SIG-M5 treated with dmso at 0.1 percent for 504 hours (cell line): ENCODE measurements around the gene CCL27.
A peak's percentile ranks its signal among the peaks of the same experiment; 100 is the strongest.
"Not testable (repeated sequence)": the region's sequence is repeated elsewhere in the genome, so short reads cannot be mapped to it uniquely, and the experiment has no call there.

ENCODE experiments used
- DNase-seq: peaks from one replicate; lab custom pipeline; 2025; ENCODE audit not compliant: unreplicated experiment; lab: John Stamatoyannopoulos, UW

The CCL27 gene

DNA sequence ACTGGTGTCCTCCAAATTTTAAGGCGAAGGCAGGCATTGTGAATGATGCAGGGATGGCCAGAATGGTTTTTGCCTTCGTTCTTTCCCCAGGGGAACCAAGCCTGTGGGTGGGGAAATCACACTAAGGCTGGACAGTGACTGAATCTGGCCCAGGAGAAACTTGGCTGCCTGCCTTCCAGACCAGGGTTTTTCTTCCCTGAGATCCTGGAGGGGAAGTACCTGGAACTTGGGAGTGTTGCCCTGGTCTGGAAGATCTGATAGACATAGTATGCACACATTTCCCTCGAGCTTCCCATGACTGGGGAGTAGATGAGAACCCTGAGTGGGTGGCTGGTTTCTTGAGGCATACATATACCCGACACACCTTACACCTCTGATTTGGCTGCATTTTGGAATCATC lies 11.1 kb downstream of the CCL27 start:
- DNase-seq = no peak

DNA sequence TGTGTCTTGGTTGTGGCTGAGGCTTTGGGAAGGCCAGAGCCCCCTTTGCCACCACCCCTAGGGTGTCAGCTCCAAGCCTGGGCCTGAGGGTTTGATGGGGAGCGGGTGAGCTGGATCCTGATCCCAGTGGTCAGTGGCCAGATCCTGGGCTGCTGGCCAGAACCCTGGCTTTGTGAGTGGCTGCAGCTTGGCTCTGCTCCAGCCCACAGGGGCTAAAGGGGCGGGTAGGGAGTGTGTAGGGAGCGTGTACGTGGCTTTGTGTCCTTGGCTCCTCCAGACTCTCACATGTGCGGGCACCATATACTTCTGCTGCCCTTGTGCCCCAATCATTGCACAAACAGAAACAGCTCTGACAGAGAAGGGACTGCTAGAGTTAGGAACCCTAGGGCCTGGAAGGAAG lies 11.6 kb downstream of the CCL27 start:
- no peak for DNase-seq

DNA sequence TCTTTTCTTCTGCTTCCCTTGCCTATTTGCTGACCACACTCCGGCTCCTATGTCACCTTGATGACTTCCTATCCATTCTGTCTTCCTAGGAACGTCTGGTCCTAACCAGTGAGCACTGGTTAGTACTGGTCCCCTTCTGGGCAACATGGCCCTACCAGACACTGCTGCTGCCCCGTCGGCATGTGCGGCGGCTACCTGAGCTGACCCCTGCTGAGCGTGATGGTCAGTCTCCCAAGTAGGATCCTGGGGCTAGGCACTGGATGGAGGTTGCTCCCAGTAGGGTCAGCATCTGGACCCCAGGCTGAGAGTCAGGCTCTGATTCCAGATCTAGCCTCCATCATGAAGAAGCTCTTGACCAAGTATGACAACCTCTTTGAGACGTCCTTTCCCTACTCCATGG lies 13.8 kb downstream of the CCL27 start:
- DNase-seq = no peak

DNA sequence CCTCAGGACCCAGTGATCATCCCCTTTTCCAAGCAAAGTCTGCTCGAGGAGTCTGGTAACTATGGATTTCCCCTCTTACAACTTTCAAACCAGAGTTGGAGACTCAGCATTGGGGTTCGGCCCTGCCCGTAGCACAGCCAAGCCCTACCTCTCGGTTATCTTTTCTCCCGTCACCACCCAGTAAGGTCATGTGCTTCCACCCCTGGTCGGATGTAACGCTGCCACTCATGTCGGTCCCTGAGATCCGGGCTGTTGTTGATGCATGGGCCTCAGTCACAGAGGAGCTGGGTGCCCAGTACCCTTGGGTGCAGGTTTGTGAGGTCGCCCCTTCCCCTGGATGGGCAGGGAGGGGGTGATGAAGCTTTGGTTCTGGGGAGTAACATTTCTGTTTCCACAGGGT lies 14.8 kb downstream of the CCL27 start:
- DNase-seq = no peak

DNA sequence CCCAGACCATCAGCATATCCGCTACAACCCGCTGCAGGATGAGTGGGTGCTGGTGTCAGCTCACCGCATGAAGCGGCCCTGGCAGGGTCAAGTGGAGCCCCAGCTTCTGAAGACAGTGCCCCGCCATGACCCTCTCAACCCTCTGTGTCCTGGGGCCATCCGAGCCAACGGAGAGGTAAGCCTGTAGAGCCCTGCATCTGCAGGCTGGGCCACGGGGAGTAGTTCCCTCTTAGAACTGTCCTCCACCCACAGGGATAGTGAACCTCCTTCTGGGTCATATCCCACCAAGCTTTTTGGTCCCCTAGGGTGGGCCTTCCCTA lies 15.4 kb downstream of the CCL27 start:
- DNase-seq = no peak

DNA sequence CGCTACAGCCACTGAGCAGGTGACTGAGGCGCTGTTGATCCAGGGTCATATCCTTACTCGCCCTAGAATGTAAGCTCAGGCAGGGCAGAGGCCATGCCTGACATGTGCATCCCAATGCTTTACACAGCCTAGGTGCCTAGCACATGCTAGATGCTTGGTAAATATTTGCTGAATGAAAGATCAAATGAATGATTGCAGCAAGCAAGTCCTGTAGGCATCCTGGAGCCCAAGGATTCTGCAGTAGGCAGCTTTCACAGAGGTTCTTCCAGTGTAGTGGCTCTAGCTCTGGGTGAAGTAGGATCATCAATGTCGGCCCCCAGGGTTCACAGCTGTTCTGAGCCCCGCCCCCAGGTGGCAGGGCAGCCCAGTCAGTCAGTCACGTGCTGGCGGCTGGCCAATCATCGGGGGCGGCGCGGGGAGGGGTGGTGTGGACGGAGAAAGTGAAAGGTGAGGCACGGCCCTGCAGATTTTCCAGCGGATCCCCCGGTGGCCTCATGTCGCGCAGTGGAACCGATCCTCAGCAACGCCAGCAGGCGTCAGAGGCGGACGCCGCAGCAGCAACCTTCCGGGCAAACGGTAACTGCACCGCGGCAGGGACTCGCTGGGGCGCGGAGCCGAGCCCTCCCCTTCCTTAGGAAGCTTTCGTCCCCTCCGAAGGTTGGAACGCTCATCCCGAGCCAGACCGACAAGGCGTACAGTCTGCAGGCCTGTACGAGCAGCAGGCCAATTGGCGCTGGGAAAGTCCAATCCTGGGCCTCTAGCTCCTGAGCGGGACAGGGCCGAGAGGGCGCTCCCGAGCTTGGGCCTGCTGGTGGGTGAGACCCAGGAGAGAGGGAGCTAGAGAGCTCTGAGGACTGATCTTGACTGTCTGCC lies 16.0 kb downstream of the CCL27 start, which contains the start of gene GALT:
Gene GALT, plus strand, starts transcription at position 465 of the 873 bp plus-strand sequence. Its CDS starts 30 bp downstream, at position 495.
- DNase-seq = peak; percentile 83

DNA sequence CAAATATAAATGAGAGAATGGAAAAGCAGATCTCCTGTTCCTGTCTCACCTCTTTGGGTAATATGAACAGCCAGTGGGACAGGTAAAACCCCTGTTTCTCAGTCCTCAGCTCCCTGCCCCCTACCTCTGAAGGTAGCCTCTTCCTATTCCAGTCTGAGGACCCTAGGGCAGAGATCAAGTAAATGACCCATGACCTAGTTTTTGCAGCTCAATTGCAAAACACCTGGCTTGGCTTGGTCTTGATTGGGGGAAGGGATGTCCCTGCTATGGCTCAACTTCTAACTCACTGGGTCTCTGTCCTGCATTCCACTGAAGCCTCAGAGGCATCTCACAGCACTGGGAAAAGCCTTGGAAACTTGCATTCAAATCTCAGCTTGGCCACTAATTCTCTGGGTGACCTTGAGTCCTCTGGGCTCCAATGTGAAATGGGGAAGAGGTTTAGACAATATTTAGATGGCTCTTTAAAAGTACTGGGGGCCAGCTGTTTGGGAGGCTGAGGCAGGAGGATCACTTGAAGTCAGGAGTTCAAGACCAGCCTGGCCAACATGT lies 17.6 kb downstream of the CCL27 start:
- no peak for DNase-seq

DNA sequence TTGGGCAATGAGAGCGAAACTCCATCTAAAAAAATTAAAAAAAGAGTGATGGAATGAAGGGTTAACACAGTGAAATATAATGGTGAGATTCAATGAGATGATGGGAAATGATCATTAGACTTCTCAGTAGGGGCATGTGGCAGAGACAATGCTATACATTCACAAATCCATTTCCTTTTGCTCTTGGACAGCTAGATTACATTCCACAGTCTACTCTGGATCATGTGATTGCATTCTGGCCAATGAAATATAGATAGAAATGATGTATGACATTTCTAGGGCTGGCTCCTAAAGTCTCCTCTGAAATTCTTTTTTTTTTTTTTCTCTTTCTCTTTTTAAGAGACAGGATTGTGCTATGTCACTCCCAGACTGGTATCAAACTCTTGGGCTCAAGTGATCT lies 19.8 kb downstream of the CCL27 start:
- no peak for DNase-seq

DNA sequence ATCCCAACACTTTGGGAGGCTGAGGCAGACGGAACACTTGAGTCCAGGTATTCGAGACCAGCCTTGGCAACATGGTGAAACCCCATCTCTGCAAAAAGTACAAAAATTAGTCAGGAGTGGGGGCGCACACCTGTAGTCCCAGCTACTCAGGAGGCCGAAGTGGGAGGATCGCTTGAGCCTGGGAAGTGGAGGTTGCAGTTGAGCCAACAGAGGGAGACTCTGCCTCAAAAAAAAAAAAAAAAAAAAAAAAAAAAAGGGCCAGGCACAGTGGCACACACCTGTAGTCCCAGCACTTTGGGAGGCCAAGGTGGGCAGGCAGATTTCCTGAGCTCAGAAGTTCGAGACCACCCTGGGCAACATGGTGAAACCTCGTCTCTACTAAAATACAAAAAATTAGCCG lies 23.1 kb downstream of the CCL27 start:
- not testable (repeated sequence) for DNase-seq

DNA sequence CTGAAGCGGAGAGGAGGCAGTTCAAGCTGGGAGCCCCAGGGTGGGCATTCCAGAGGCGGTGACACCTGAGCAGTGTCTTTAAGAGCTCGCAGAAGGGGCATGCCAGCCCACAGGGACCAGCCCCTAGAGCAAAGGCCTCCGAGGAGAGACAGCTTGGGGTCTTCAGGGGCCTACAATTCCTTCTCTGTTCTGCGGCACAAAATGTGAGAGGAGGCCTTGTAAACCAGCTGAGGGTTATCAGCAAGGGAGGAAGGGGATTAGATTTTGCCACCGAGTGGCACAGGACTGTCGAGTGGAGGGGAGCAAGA lies 24.4 kb downstream of the CCL27 start:
- DNase-seq = no peak

DNA sequence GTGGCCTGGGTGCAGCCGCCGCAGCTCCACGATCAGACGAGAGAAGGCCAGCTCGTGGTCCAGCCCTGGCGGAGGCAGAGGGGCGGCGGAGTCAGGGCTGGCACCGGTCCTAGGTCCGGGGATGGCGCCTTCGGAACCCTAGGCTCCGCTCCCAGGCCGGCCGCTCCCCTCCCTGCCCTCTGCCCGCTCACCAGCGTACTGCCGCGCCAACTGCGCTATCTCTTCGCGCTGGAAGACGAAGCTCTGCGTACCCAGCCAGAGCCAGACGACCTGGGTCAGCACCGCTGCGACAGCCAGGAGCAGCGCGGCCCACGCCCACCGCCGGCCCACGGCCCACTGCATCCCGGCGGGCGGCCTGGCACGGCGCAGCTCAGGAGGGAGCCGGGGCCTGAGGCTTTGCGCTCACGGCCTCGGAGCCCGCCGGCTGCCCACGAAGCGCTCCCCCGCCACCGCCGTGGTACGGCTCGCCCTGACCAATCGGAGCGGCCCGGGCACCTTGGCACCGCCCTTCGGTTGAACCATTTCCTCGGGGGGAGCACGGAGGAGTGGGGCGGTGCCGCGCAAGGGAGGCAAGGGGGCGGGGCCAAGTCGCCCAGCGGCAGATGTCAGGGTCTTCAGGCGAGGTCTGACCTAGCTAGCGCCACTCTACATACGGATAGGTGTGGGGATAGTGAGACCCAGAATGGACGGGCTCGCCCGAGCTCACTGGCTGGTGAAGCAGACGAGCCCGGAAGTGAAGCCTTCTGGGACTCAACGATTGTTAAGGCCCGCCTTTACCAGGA lies 24.9 kb downstream of the CCL27 start, which contains the start of gene SIGMAR1:
Gene SIGMAR1, minus strand, starts transcription at position 432 of the 782 bp plus-strand sequence. Its CDS starts 90 bp downstream, at position 342.
- DNase-seq = peak; percentile 77

DNA sequence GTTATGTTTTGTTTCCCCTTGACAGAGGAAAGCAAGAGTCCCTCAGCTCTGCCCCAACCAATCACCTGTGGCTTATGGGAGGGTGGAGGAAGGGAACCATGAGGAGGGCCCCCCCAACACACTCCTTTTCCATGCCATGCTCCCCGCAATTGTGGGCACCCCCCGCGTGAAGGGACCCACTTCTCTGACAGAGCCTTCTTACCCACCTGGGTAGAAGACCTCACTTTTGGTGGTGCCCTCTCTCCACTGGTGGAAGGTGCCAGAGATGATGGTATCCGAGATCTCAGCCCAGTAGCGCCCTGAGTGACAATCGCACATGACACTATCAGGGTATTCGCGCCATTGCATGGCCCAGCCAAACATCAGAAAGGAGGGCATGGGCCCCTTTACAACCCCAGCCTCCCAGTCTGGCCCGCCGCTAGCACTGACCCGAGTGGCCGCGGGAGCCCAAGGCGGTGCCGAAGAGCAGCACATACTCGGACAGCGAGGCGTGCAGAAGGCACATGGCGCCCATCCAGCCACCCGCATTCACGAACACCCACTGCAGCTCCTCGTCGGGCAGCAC lies 25.6 kb downstream of the CCL27 start:
- peak; percentile 30 for DNase-seq

DNA sequence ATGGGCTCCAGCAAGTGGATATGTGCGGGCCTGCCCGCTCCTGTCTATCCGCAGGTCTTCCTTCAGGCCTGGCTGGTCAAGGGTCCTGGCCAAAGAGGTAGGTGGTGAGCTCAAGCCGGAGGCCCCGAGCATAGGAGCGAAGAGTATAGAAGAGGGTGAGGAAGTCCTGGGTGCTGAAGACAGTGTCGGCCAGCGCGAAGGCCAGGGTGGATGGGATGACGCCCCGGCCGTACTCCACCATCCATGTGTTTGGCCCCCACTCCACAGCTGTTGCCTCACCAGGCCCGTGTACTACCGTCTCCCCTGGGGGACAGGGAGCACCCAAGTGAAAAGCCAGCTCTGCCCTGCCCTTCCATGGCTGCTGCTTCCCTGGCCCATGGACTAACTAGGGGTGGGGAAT lies 26.9 kb downstream of the CCL27 start:
- no peak for DNase-seq

DNA sequence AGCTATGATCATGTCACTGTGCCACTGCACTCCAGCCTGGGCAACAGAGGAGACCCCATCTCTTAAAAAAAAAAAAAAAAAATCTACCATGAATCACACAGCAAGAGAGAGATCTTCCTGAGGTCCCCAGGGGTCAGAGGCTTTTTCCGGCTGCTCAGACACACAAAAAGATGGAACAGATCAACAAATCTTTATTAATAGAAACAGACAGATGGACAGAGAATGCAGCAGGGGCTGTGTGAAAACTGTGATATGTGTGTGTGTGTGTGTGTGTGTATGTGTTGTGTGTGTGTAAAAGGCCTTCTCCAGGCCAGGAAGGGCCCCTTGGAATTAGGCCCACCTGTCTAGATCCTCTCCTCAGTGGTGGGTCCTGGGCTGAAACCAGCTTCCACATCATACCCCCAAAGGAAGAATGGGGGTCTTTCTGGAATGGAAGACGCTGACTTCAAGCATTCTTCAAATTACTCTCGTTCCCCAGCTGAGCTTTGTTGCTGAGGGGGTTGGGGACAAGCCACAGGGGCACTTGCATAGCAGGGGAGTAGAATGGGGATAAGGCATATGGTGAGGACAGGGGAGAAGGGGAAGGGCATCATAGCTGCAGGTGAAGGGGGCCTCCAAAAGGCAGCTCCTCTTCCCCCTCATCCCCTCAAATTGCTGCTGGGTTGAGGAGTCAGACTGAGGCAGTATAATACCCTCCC lies 27.8 kb downstream of the CCL27 start:
- no peak for DNase-seq

DNA sequence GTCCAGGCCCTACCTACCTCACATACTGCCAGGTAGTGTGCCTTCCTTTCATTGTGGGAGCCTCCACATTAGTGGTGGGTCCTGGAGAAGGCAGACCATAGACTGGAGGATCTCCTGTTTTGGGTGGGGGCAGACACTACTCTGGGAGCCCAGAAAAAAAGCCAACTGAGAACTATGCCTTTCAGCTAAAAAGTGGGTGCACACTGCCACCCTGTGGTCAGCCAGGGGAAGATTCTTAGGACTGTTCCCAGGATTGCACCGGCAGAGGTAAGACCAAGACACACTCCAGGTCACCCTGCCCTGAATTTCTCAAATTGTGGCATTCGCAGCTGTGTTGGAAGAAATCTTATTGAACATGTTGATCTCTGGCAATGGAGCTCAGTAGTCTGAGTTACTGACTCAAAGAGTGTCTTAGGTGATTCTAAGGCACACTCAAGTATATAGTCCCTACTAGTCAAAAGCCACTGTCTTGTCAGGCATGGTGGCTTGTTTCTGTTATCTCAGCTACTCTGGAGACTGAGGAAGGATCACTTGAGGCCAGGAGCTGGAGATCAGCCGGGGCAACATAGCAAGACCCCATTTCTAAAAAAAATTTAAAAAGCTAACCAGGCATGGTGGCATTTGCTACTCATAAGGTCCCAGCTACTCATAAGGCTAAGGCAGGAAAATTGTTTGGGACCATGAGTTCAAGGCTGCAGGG lies 28.5 kb downstream of the CCL27 start:
- peak; percentile 57 for DNase-seq

DNA sequence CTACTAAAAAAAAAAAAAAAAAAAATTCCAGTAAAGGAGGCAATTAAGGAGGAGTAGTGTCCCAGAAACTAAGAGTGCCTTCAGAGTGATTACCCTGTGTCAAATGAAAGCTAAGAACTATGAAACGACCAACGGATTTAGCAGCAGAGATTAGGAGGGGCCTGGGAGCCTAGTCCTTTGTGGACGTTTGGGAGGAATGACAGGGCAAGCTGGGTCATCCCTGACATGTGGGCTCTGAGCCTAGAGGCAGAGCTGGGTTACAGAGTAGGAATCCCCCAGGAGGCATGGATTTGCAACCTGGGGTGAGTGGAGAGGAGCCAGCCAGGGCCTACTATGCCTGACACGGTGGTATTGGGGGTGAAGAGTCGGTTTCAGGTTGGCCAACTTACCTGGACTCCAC lies 29.3 kb downstream of the CCL27 start:
- no peak for DNase-seq

DNA sequence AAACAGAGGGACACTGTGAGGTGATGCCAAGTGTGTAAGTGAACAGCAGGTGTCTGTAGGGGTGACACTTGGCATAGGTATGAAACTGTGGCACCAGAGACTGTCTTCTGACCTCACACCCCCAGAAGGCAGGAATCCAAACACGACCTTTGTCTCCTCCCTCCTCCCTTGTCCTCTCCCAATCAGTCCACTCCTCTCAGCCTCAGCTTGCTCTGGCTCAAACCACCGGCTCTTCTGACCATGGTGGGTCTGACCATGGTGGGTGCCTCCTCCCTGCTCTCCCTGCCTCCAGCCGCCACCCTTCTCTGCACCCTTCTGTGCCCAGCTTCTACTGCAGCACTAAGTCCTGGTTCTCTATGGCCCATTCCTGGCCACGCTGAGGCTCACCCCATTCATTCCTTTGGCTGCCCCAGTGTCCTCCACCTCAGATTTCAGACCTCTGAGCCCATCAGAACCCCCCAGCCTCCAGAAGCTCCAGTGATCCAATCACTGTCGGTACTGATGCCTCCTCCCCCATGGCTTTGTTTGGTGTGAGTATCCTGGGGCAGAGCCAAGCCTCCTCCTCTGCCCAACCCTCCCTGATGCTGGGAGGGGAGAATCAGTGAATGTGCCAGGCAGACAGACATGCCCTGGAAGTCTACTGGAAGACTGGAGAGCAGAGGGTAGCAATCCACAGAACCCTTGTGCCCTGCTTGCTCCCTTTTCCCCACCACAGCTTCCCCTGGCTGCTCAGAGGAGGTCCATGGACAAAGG lies 31.9 kb downstream of the CCL27 start:
- no peak for DNase-seq

DNA sequence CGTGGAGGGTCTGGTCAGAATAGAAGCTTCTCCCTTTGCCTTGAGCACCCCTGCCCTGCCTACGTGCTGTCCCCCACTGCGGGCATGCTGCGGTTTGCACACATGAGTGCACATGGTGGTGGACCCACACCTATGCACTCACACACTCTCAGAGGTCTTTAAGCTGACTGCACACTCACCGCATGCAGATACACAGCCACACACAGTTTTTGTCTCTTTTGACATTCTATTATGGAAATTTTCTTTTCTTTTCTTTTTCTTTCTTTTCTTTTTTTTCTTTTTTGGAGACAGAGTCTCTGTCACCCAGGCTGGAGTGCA lies 33.0 kb downstream of the CCL27 start:
- DNase-seq = no peak

DNA sequence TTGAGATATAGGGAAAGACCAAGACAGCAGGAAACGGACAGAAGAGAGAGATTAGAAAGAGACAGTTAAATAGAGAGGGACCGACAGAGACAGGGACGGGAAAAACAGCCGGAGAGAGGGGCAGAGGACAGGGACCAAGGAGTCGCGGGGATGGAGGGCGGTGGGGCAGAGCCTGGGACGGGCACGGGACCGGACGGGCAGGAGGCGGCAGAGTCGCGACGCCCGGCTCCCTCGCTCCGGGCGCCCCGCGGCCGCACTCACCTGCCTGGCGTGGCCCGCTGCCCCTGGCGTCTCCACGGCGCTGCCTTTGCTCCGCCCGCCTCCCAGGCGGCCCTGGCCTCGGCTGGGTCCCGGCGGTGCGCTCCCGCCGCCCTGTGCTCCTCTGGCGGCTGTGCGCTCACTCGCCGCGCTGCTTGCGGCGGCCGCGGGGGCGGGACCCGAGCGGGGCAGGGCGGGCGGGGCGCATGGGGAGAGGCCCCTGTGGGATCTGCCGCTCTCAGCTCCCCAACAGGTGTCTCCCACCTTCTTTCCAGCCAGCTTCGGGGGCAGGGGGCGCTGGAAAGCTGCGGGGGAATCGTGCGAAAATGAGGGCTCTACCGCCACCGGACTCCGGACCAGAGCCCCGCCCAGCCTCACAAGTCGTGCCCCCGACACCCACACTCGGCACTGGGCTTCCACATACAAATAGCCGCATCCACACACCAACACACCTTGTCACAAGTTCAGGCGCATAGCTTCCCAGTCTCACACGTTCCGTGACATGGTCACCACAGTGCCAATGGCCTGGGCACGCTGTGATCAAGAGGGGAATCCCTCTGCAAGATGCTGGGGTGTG lies 33.6 kb downstream of the CCL27 start, which contains the start of gene ARID3C:
Gene ARID3C, minus strand, starts transcription at position 411 of the 835 bp plus-strand sequence. CDS start 1,052 bp downstream, outside the sequence.
- DNase-seq = no peak
